HG03342 (cell line): ENCODE measurements around the gene ANKRD13B.

Experiments
- ATAC-seq: cut with Tn5 transposase; IDR thresholded peaks from one replicate; pipeline ENCODE4 v1.9.1; 2021; ENCODE audit warnings: mild to moderate bottlenecking, moderate library complexity; ENCODE audit not compliant: unreplicated experiment

The ANKRD13B gene

GRCh38 chr17:29579866-29580771 lies 12.8 kb upstream of the ANKRD13B start:
- ATAC-seq = peak; percentile 67

GRCh38 chr17:29581583-29582253 lies 11.2 kb upstream of the ANKRD13B start:
- no peak for ATAC-seq

- ATAC-seq = no peak
Measured at GRCh38 chr17:29582254-29582765, 10.6 kb upstream of the ANKRD13B start.

GRCh38 chr17:29582772-29583171 lies 10.2 kb upstream of the ANKRD13B start:
- no peak for ATAC-seq

- no peak for ATAC-seq
Measured at GRCh38 chr17:29583324-29584248, 9.3 kb upstream of the ANKRD13B start.

- no peak for ATAC-seq
Measured at GRCh38 chr17:29584452-29585079, 8.4 kb upstream of the ANKRD13B start.

GRCh38 chr17:29585080-29585751 lies 7.7 kb upstream of the ANKRD13B start:
- ATAC-seq = no peak

- no peak for ATAC-seq
Measured at GRCh38 chr17:29586676-29587469, 6.1 kb upstream of the ANKRD13B start.

GRCh38 chr17:29587591-29587990 lies 5.3 kb upstream of the ANKRD13B start:
- ATAC-seq = no peak

GRCh38 chr17:29588017-29588561 lies 4.8 kb upstream of the ANKRD13B start:
- no peak for ATAC-seq

GRCh38 chr17:29588562-29589411 lies 4.1 kb upstream of the ANKRD13B start:
- ATAC-seq = peak; percentile 6

GRCh38 chr17:29589524-29590410 lies 3.2 kb upstream of the ANKRD13B start, which contains the start of gene GIT1:
Gene GIT1 (minus strand): TSS chr17:29589648. CDS start chr17:29589378, 270 bp downstream.
- ATAC-seq = peak; percentile 49

GRCh38 chr17:29590411-29591145 lies 2.4 kb upstream of the ANKRD13B start:
- no peak for ATAC-seq

GRCh38 chr17:29591146-29591736 lies 1.7 kb upstream of the ANKRD13B start:
- no peak for ATAC-seq

- ATAC-seq = peak; percentile 33
Measured at GRCh38 chr17:29591737-29592608, 959 bp upstream of the ANKRD13B start.
